OCI-LY7 (cell line): ENCODE measurements around the gene KIAA1958.

Experiments
- EZH2phosphoT487 ChIP-seq: fragments of 200-600 bp; sonication (generic); IDR thresholded peaks from 2 replicates; pipeline ENCODE4 v1.6.1; 2018; ENCODE audit warnings: low read depth, borderline replicate concordance, mild to moderate bottlenecking, mixed run types, antibody characterized with exemption, low read length, moderate library complexity, mixed read lengths
- TF ChIP-seq, protein P1 (sequence below): fragments of 200-600 bp; sonication (generic); conservative IDR thresholded peaks from 2 replicates; pipeline ENCODE4 v1.5.1; 2014; ENCODE audit warnings: mild to moderate bottlenecking, antibody characterized with exemption, low read length, moderate library complexity, mixed read lengths

GRCh38 chr9:112487799-112488340 is 1.2 kb downstream of the KIAA1958 start:
- TF ChIP-seq, protein P1, sequence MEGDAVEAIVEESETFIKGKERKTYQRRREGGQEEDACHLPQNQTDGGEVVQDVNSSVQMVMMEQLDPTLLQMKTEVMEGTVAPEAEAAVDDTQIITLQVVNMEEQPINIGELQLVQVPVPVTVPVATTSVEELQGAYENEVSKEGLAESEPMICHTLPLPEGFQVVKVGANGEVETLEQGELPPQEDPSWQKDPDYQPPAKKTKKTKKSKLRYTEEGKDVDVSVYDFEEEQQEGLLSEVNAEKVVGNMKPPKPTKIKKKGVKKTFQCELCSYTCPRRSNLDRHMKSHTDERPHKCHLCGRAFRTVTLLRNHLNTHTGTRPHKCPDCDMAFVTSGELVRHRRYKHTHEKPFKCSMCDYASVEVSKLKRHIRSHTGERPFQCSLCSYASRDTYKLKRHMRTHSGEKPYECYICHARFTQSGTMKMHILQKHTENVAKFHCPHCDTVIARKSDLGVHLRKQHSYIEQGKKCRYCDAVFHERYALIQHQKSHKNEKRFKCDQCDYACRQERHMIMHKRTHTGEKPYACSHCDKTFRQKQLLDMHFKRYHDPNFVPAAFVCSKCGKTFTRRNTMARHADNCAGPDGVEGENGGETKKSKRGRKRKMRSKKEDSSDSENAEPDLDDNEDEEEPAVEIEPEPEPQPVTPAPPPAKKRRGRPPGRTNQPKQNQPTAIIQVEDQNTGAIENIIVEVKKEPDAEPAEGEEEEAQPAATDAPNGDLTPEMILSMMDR = no peak
- no peak for TF ChIP-seq EZH2phosphoT487
